ENCODE data around the gene WNT16.
"Not testable (repeated sequence)": the region's sequence is repeated elsewhere in the genome, so short reads cannot be mapped to it uniquely, and the experiment has no call there.

WNT16 gene

DNA sequence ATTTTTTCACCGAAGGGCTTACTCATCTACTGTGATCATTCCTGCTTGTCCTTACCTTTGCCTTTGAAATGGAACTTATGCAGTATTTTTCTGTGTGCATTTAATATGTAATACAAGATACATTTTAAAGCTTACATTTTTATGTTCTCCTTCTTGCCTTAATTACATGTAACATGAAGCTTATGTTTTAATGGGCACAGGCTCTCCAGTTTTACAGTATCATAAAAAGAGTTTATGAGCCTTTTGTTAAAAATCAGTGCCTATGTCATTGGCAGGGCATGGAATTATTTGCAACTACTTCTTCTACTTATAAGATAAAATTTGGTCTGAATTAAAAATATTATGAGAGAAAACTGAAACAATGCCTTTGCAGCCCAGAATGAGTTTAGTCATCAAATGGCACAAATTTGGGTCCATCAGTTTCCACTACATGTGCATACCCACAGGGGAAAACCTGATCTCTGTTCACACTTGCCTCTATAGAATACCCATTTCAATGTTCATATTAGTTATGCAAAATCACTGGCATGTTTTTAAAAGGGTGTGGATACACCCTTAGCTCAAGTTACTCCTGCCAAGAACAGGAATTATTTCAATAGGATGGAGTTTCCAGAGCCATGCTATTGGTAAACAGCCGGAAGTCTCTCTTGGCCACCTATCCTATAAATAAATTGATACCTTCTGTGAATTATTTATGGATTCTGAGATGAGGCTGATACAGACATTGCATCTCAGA, 27.9 kb upstream of the WNT16 start:
- H3K4me1 Mint-ChIP-seq (ENCODE audit: low read depth): no peaks in the 10 kb centered on the region
- DNase-seq: no peak
- H3K27ac Mint-ChIP-seq: no peak overlapping the region
- H3K9me3 Mint-ChIP-seq: no peaks in the 10 kb centered on the region
- peaks cover 19% of the 10 kb centered on the region for H3K27me3 Mint-ChIP-seq
- H3K4me3 Mint-ChIP-seq: no peak overlapping the region
- no peaks in the 10 kb centered on the region for H3K36me3 Mint-ChIP-seq (ENCODE audit: low read depth)

DNA sequence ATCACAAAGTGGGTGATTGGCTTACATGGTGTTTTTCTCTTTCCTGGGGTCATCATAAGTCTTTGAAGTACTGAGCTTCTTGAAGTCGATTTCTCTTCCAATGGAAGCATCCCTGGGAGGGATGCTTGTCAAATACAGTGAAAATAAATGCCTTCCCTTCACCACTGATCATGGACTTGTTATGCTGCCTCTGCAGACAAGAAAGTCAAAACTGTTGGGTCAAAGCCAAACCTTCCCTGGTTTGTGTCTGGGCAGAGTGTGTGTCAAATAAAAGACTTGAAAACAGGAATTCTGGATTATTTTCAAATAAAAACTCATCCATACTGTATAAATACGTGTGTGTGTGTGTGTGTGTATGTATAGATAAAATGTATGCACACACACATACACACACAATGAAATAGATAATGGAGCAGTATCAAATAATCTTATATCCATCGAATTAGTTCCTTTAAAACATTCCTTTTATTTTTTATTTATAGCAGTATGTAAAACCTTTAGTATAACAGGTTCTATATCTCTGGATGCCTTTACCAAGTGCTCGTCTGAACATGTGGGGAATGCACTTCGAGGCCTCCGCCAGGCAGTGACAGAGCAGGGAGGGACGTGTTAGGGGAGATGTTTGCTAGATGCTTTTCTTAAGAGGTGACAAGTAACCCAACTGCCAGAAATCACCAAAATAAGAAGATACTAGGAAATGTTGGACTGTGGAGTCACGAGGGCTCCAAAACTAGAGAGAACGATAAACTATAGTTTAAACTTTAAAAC, 27.2 kb upstream of the WNT16 start:
- peaks cover 5% of the 10 kb centered on the region for H3K4me1 Mint-ChIP-seq (ENCODE audit: low read depth)
- H3K4me3 Mint-ChIP-seq: no peak overlapping the region
- peaks cover 23% of the 10 kb centered on the region for H3K27me3 Mint-ChIP-seq
- no peak for DNase-seq
- no peaks in the 10 kb centered on the region for H3K9me3 Mint-ChIP-seq
- H3K36me3 Mint-ChIP-seq (ENCODE audit: low read depth): no peaks in the 10 kb centered on the region
- no peak overlapping the region for H3K27ac Mint-ChIP-seq

DNA sequence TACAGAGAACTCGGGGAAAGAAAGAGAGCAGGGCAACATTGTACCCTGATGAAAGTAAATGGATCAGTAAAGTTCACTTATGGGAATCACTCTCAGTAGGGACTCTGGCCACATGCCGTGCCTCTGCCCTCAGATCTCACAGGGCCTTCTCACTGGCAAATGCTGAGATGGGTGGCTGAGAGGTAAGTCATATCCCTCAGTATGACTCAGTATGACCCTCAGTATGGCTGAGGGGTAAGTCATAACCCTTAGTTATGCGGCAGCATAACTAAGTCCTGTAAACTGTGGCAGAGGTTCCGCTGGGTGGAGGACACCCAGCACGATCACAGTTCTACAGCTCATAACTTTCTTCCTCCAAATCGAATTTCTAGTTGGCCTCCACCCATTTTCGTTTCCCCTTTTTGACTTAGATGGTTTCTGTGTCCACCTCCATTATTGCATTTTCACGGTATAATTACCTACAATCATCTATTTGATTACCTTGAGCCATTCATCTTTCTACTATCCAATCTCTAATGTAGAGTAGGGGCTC, 26.5 kb upstream of the WNT16 start:
- no peak for DNase-seq
- Mint-ChIP-seq H3K27ac (no peak overlapping the region), H3K4me1 (ENCODE audit: low read depth) (peaks cover 11% of the 10 kb centered on the region)

DNA sequence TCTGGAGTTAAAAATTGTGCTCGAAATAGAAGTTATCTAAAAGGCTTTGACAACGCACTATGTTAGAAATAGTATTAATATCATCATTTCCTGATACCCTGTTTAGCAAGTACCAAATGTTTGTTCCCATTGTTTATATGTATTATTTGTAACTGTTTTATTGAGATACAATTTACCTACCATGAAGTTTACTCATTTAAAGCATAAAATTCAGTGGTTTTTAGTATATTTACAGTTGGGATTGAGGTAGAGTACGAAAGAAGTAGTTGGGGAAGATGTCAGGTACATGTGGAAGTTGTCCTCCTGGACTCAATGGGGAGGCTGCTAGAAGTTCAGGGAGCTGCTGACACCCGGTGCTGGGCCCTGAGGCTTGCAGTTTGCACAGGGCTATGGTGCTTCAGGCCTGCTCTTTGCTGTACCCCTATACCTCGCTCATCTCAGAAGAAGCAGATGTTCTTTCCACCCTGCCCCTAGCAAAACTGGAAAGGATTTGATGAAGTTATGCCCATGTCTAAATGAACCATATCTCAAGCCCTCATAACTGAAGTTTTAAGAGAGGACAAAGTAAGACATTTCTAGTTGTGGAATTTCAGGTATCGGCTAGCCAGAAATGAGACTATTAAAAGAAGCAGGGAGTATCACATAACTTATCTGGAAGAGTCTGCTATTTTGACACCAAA, 25.2 kb upstream of the WNT16 start:
- peaks cover 13% of the 10 kb centered on the region for H3K4me1 Mint-ChIP-seq (ENCODE audit: low read depth)
- DNase-seq: no peak
- H3K4me3 Mint-ChIP-seq: no peak overlapping the region
- no peak overlapping the region for H3K27ac Mint-ChIP-seq
- H3K36me3 Mint-ChIP-seq (ENCODE audit: low read depth): no peaks in the 10 kb centered on the region
- H3K27me3 Mint-ChIP-seq: peaks cover 29% of the 10 kb centered on the region
- H3K9me3 Mint-ChIP-seq: no peaks in the 10 kb centered on the region

More for the DNA sequence above, 26.5 kb upstream of the WNT16 start:
- Mint-ChIP-seq H3K4me3 (no peak overlapping the region), H3K9me3 (no peaks in the 10 kb centered on the region), H3K36me3 (ENCODE audit: low read depth) (no peaks in the 10 kb centered on the region), H3K27me3 (peaks cover 24% of the 10 kb centered on the region)

DNA sequence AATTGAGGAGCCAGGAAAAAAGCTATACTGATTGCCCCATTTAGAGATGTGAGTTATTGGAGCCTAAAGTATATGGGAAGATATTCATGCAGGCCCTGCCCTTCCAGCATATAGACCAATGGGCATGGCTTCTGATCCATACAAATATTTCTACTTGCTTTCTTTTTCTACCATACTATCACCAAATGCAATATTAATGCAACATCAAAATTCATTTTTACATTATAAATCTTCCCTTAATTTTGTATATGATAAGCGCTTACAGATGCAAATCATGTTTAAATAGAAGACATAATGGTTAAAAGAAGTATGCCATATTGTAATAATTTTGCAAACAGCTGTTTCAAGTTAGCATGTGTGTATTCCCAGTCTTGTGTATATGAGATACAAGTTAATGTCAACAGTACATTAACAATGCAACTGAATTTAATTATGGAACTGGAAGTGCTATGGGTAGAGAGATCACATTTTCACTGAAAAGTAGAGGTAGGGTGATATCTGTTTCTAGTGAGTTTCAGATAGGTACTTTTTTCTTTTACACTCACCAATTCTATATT, 24.6 kb upstream of the WNT16 start:
- Mint-ChIP-seq H3K27me3 (peaks cover 36% of the 10 kb centered on the region), H3K36me3 (ENCODE audit: low read depth) (no peaks in the 10 kb centered on the region), H3K4me3 (no peak overlapping the region), H3K9me3 (no peaks in the 10 kb centered on the region), H3K27ac (no peak overlapping the region), H3K4me1 (ENCODE audit: low read depth) (peaks cover 13% of the 10 kb centered on the region)
- no peak for DNase-seq

DNA sequence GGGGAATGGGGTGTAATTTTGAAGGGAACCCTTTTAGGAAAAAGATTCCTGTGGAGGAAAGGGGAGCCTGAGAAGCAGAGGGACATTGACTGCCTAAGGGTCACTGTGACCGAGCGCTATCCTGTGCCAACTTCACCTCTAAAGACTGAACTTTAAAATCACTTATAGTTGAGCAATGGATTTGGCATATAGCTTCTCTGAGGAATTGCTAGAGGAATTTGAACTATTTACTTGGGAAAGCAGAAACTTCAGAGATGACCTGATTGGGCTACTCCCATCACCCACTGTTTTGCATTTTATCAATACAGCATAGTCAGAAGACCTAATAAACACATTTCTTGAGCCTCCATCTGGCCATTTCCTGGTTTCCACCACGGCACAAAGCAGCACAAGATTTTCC, 23.7 kb upstream of the WNT16 start:
- Mint-ChIP-seq H3K9me3 (no peaks in the 10 kb centered on the region), H3K27ac (no peak overlapping the region), H3K36me3 (ENCODE audit: low read depth) (no peaks in the 10 kb centered on the region), H3K4me3 (no peak overlapping the region), H3K4me1 (ENCODE audit: low read depth) (peaks cover 13% of the 10 kb centered on the region), H3K27me3 (peaks cover 41% of the 10 kb centered on the region)
- DNase-seq: no peak

DNA sequence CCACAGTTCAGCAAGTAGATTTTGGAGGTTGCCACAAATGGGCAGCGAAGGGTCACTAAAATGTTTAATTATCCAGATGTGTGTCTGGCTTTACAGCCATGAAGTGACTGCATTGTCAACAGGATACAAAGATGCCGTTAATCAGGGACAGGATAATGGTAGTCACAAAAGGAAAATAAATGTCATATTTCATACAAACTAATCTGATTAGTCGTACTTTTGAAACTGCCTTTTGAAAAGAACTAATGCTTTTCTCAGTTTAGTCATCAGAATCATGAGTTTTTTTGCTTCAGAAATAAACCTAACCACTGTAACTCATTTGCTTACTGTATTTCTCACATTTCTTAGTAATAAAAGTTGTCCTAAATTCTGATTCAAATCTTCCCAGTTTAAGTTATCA, 22.2 kb upstream of the WNT16 start:
- no peaks in the 10 kb centered on the region for H3K9me3 Mint-ChIP-seq

DNA sequence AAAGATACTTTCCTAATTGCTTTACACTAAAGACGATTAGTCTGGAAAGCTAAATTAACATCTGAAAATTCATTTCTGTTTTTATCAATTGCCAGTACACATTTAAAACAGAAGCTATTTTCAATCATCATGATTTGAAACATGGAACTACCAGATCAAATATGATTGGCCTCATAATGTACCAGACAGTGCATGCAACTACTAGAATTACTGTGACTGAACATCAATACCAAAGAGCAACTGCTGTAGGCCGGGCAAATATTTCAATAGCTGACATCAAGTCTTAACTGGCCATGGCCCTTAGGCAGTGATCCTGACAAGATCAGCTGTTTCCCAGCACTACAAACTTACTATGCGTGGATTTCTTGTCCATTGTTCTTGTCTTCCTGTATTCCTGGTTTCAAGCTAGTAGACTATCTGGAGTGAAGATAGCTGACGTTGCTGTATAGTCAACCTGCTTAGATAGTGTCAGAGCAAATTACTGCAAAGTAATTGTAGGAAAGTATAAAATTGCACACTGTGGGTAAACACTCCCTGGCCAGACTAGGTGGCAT, 21.7 kb upstream of the WNT16 start:
- H3K27me3 Mint-ChIP-seq: peaks cover 33% of the 10 kb centered on the region
- H3K9me3 Mint-ChIP-seq: no peaks in the 10 kb centered on the region
- DNase-seq: no peak
- H3K27ac Mint-ChIP-seq: peak overlapping the region; percentile 46
- H3K4me1 Mint-ChIP-seq (ENCODE audit: low read depth): peaks cover 13% of the 10 kb centered on the region
- H3K36me3 Mint-ChIP-seq (ENCODE audit: low read depth): no peaks in the 10 kb centered on the region
- H3K4me3 Mint-ChIP-seq: no peak overlapping the region

More for the DNA sequence above, 22.2 kb upstream of the WNT16 start:
- peaks cover 13% of the 10 kb centered on the region for H3K4me1 Mint-ChIP-seq (ENCODE audit: low read depth)
- H3K4me3 Mint-ChIP-seq: no peak overlapping the region
- no peak for DNase-seq
- peaks cover 33% of the 10 kb centered on the region for H3K27me3 Mint-ChIP-seq
- H3K27ac Mint-ChIP-seq: peak overlapping the region; percentile 66
- no peaks in the 10 kb centered on the region for H3K36me3 Mint-ChIP-seq (ENCODE audit: low read depth)

DNA sequence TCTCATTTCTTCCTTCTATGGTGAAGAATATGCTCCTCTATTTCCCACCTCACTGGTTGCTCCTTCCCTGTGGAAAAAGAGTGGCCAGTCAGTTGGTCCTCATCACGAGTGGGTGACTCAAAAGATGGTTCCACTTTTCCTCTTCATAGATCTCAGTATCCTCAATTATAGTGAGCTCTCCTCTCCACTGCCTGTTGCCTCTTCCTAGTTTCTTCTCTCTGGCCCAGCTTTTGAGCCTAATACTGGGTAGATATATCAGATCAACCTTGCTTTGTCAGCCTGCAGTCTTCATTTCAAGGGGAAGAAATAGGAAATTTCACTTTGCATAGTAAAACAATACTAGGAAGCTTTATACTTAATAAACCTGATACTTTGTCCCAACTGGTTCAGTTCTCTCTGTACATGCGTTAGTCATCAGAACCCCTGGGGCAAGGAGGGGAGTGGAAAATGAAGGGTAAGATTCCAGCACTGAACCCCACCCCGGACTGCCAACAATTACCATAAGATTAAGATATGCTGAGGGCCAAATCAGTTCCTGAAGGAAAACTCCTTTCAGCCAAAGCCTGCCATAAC, 15.5 kb upstream of the WNT16 start:
- no peak overlapping the region for H3K27ac Mint-ChIP-seq
- no peak overlapping the region for H3K4me3 Mint-ChIP-seq
- no peak for DNase-seq
- no peaks in the 10 kb centered on the region for H3K9me3 Mint-ChIP-seq
- peaks cover 30% of the 10 kb centered on the region for H3K27me3 Mint-ChIP-seq
- peaks cover 1% of the 10 kb centered on the region for H3K4me1 Mint-ChIP-seq (ENCODE audit: low read depth)
- H3K36me3 Mint-ChIP-seq (ENCODE audit: low read depth): no peaks in the 10 kb centered on the region

DNA sequence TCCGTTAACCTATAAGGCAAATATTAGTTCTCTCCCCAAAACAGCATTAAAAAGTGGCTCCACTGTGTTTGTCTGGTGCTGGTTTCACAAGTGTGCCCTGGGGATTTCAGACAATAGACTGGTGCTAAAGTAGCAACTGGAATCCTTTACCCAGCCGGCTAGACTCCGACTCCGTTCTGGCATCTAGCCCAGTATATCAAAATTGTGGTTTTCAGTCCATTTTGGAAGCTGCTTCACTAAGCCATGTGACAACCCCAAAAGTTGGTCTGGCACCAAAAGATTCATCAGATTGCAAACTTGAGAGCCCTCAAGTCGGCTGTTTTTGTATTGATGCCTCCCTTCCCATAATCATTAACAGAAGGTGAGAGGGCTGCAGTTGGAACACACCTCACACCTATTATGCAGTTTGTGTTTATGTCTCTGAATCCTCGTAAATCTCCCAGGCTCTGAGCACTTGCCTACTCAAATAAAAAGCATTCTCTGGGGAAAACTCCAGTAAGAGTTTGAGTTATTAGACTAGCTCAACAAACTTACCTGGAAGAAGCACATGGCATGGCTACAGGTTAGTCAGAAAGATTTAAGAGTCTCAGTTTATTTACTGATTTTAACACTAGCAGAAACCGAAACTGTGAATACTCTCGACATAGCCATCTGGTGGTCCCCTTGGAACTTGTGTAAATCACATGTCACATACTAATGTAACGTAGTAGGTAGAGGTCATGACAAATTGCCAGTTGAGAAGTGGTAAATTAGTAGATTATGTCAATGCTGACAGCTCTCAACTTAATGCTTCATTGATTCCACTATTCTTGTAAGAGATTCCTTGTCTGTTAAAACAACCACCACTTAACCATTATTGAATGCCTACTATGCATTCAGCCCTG, 14.8 kb upstream of the WNT16 start:
- DNase-seq: no peak
- Mint-ChIP-seq H3K27ac (no peak overlapping the region), H3K4me1 (ENCODE audit: low read depth) (peaks cover 1% of the 10 kb centered on the region)

DNA sequence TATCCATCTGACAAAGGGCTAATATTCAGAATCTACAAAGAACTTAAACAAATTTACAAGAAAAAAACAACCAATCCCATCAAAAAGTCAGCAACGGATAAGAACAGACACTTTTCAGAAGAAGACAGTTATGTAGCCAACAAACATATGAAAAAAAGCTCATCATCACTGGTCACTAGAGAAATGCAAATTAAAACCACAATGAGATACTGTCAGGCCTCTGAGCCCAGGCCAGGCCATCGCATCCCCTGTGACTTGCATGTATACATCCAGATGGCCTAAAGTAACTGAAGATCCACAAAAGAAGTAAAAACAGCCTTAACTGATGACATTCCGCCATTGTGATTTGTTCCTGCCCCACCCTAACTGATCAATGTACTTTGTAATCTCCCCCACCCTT, 13.6 kb upstream of the WNT16 start:
- H3K36me3 Mint-ChIP-seq (ENCODE audit: low read depth); H3K9me3 Mint-ChIP-seq; H3K27ac Mint-ChIP-seq; H3K4me3 Mint-ChIP-seq; DNase-seq; H3K4me1 Mint-ChIP-seq (ENCODE audit: low read depth): not testable (repeated sequence)
- peaks cover 16% of the 10 kb centered on the region for H3K27me3 Mint-ChIP-seq

More for the DNA sequence above, 14.8 kb upstream of the WNT16 start:
- Mint-ChIP-seq H3K36me3 (ENCODE audit: low read depth) (no peaks in the 10 kb centered on the region), H3K4me3 (no peak overlapping the region), H3K27me3 (peaks cover 23% of the 10 kb centered on the region), H3K9me3 (no peaks in the 10 kb centered on the region)

DNA sequence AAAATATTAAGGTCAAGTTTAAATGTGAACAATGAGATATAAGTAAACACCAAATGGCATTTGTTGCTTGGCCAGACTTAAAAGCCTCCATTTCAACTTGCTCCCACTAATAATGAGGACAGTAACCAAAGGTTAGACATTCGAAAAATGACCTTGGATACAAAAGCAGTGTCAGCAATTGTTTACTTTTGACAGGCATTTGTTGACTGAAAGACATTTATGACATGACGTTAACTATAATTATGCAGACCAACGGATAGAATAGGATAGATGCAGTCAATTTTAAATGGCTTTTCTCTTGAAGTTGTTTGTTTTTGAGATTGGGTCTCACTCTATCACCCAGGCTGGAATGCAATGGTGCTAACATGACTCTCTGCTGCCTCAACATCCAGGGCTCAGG, 6.3 kb upstream of the WNT16 start:
- Mint-ChIP-seq H3K27me3 (peaks cover 24% of the 10 kb centered on the region), H3K4me3 (no peak overlapping the region), H3K4me1 (ENCODE audit: low read depth) (no peaks in the 10 kb centered on the region), H3K27ac (no peak overlapping the region), H3K36me3 (ENCODE audit: low read depth) (no peaks in the 10 kb centered on the region), H3K9me3 (no peaks in the 10 kb centered on the region)
- no peak for DNase-seq

DNA sequence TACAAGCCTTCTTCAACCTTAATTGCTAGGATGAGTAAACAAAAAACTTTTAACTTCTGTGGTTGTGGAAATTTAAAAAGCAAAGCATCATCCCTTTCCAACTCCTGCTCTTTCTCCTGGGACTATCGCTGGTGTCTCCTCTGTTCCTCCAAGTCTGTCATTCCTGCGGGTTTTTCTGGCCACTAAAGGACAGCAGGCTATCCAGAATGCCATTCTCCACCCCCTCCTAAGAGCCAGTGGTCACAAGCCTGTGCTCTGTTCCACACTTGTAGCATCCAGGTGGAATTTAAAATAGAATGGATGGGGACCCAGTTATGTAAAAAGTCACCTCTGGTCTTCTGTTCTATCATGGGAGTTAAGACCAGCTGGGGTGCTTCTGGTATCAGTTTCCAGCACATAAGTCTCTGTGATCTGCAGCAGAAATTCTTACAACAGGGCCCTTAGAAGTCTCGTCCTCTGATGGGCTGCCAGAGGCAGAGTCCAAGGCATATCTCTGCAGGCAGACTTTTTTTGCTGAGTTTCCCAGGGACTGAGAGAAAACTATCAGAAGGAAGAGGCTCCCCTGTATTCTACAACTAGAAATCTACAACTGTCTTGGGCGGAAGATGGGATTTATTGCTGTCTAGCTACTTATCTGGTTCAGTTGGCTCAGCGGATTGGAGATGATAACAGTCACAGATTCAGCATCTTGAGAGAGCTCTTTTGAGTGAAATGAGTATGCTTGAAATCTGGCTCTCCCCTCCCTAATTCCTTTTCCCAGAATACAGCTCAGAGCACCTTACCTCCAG, 5.1 kb upstream of the WNT16 start:
- no peak overlapping the region for H3K27ac Mint-ChIP-seq
- H3K4me1 Mint-ChIP-seq (ENCODE audit: low read depth): peaks cover 5% of the 10 kb centered on the region
- no peak for DNase-seq
- H3K9me3 Mint-ChIP-seq: no peaks in the 10 kb centered on the region
- no peaks in the 10 kb centered on the region for H3K36me3 Mint-ChIP-seq (ENCODE audit: low read depth)
- H3K27me3 Mint-ChIP-seq: peaks cover 37% of the 10 kb centered on the region
- no peak overlapping the region for H3K4me3 Mint-ChIP-seq
